GM20000 (cell line): Measurements from ENCODE around the gene RAB34.

Experiments used
- DNase-seq: peaks from one replicate; pipeline ENCODE4 v3.0.0; 2012; ENCODE audit warnings: low spot score
- TF ChIP-seq, protein P1 (sequence below): IDR thresholded peaks from 2 replicates; pipeline ENCODE4 v1.5.1; 2012; ENCODE audit warnings: mild to moderate bottlenecking, control low read depth; ENCODE audit errors: extremely low read depth, missing control alignments

The RAB34 gene

DNA sequence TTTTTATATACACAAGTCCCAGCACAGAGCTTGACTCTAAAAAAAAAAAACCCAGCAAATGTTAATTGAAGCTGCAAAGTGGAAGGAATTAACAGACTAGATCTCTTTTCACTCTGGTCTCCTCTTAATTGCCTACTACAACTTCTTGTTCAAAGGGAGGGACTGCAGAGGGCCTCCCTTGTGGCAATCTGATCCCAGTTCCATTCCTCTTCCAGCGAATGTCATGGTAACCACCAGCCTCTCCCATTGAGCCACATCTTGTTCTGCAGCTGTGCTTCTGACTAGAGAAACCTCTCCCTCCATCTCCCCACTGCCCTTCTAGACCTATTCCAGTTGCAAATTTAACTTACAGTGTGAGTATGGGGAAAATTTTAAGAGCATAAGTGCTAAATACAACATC, 49.8 kb downstream of the RAB34 start:
- no peak for DNase-seq
- TF ChIP-seq, protein P1, sequence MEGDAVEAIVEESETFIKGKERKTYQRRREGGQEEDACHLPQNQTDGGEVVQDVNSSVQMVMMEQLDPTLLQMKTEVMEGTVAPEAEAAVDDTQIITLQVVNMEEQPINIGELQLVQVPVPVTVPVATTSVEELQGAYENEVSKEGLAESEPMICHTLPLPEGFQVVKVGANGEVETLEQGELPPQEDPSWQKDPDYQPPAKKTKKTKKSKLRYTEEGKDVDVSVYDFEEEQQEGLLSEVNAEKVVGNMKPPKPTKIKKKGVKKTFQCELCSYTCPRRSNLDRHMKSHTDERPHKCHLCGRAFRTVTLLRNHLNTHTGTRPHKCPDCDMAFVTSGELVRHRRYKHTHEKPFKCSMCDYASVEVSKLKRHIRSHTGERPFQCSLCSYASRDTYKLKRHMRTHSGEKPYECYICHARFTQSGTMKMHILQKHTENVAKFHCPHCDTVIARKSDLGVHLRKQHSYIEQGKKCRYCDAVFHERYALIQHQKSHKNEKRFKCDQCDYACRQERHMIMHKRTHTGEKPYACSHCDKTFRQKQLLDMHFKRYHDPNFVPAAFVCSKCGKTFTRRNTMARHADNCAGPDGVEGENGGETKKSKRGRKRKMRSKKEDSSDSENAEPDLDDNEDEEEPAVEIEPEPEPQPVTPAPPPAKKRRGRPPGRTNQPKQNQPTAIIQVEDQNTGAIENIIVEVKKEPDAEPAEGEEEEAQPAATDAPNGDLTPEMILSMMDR: no peak

DNA sequence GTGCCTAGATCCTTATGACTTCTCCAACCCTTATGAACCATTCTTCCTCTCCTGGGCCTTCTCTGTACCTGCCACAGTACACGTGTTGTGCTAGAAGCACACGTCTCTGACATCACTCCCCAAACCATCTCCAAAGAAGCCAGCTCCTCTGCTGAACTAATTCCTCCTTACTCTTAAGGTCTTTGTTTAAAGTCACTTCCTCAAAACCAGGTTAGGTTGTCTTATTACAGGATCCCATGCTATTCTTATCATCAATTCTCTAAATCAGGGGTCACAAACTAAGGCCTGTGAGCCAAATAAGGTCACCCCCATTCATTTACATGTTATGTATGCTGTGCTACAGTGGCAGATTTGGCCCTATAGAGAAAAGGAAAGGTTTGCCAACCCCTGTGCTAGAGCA, 51.7 kb downstream of the RAB34 start:
- no peak for DNase-seq
- TF ChIP-seq, protein P1: no peak
